Left ventricle myocardium inferior (tissue), 1 donor: ENCODE measurements around the gene GRK1. TPM values are rescaled to one million over a fixed set of nuclear protein-coding genes. Genes with fewer than 3 reads are reported as not detected.
A peak's percentile ranks its signal among the peaks of the same experiment; 100 is the strongest.

Experiments
- DNase-seq: peaks from one replicate; pipeline ENCODE4 v3.0.0-alpha.2; 2020
- H3K27ac ChIP-seq: fragments of 200-600 bp; replicated peaks from 2 replicates; pipeline ENCODE4 v1.8.0; 2021
- H3K27me3 ChIP-seq: fragments of 200-600 bp; 2 replicates; pipeline ENCODE4 v1.8.0; 2021; ENCODE audit warnings: low read depth
- H3K36me3 ChIP-seq: fragments of 200-600 bp; 2 replicates; pipeline ENCODE4 v1.8.0; 2021
- H3K4me1 ChIP-seq: fragments of 200-600 bp; 2 replicates; pipeline ENCODE4 v1.8.0; 2021
- H3K4me3 ChIP-seq: fragments of 200-600 bp; 2 replicates; pipeline ENCODE4 v1.8.0; 2021; ENCODE audit warnings: mild to moderate bottlenecking, moderate library complexity
- H3K9me3 ChIP-seq: fragments of 200-600 bp; replicated peaks from 2 replicates; pipeline ENCODE4 v1.8.0; 2021
- intact Hi-C: fragments of 100-400 bp; cut with micrococcal nuclease; formaldehyde crosslinking; loops from one replicate; pipeline ENCODE4 v1.11.0; 2022
- total RNA-seq: library from RNA; stranded (reverse); fragmentation: NEBNext Ultra II Directional; extraction: Animal tissue kit (Norgen Biotek cat#: 25700); gene quantifications from one replicate; pipeline ENCODE4 v1.2.1, GENCODE V29; 2021
- TF ChIP-seq, protein P1 (sequence below): fragments of 200-600 bp; IDR thresholded peaks from 2 replicates; pipeline ENCODE4 v1.8.0; 2021; ENCODE audit warnings: antibody characterized with exemption, mild to moderate bottlenecking, borderline replicate concordance
- donor health status: DM: no; HTN: yes; CAD: no; lungs with severe emphysema.

GRK1 gene
- total RNA-seq, 1 donor from 2014 or later, result 0.85 TPM

DNA sequence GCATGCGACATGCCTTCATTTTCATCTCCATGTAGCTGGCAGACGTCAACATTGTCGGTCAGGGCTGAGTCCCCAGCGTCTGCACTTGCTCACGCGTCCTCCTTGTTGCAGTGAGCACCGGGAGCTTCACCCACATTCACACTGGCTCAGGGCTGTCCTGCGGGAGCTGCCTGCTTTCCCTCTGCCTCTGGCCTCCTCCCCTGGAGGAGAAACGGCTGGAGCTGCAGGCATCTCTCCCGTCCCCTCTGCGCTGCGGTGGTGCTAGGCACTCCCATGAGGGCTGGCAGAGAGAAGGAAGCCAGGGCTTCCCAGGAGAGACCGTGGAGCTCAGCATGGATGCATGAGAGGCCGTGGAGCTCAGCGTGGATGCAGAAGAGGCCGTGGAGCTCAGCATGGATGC lies 73.6 kb downstream of the GRK1 start:
- no peaks in the 10 kb centered on the region for H3K36me3 ChIP-seq
- DNase-seq, result no peak

DNA sequence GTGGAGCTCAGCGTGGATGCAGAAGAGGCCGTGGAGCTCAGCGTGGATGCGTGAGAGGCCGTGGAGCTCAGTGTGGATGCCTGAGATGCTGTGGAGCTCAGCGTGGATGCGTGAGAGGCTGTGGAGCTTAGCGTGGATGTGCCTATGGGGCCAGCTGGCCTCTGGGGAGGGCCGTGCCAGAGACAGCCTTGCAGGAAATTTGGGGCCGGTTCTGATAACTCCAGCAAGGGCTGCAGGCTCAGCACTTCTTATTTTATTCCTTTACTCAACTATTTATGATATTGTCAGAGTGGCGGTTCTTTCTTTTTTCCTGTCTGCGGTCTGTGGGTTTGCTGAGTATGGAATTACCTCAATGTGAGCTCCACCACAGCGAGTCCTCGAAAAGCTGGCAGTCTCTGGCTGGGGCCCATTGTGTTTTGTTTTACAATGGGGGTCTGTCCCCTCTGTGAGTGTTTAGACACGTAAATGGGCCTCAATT lies 74.2 kb downstream of the GRK1 start:
- Histone ChIP-seq H3K4me1 (peaks cover 6% of the 10 kb centered on the region), H3K27me3 (peaks cover 59% of the 10 kb centered on the region), H3K4me3 (no peak overlapping the region), H3K27ac (no peak overlapping the region), H3K36me3 (no peaks in the 10 kb centered on the region), H3K9me3 (no peaks in the 10 kb centered on the region)
- TF ChIP-seq, protein P1, sequence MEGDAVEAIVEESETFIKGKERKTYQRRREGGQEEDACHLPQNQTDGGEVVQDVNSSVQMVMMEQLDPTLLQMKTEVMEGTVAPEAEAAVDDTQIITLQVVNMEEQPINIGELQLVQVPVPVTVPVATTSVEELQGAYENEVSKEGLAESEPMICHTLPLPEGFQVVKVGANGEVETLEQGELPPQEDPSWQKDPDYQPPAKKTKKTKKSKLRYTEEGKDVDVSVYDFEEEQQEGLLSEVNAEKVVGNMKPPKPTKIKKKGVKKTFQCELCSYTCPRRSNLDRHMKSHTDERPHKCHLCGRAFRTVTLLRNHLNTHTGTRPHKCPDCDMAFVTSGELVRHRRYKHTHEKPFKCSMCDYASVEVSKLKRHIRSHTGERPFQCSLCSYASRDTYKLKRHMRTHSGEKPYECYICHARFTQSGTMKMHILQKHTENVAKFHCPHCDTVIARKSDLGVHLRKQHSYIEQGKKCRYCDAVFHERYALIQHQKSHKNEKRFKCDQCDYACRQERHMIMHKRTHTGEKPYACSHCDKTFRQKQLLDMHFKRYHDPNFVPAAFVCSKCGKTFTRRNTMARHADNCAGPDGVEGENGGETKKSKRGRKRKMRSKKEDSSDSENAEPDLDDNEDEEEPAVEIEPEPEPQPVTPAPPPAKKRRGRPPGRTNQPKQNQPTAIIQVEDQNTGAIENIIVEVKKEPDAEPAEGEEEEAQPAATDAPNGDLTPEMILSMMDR, result no peak
- intact Hi-C loops, result no loop called here
- DNase-seq, result no peak

More for the DNA sequence above, 73.6 kb downstream of the GRK1 start:
- Histone ChIP-seq H3K4me1 (peaks cover 6% of the 10 kb centered on the region), H3K9me3 (no peaks in the 10 kb centered on the region), H3K4me3 (no peak overlapping the region), H3K27ac (no peak overlapping the region), H3K27me3 (peaks cover 59% of the 10 kb centered on the region)
- TF ChIP-seq, protein P1, result no peak
- intact Hi-C loops, result no loop called here

- no peak for DNase-seq
- no peak overlapping the region for H3K4me3 ChIP-seq
- TF ChIP-seq, protein P1, result peak; percentile 13
- H3K27ac ChIP-seq, result no peak overlapping the region
- intact Hi-C loops, result no loop called here
- no peaks in the 10 kb centered on the region for H3K9me3 ChIP-seq
- no peaks in the 10 kb centered on the region for H3K36me3 ChIP-seq
- peaks cover 59% of the 10 kb centered on the region for H3K27me3 ChIP-seq
- H3K4me1 ChIP-seq, result peaks cover 6% of the 10 kb centered on the region
Measured at GRCh38 chr13:113742000-113742441, 75.0 kb downstream of the GRK1 start.

- TF ChIP-seq, protein P1, result no peak
- peaks cover 6% of the 10 kb centered on the region for H3K4me1 ChIP-seq
- H3K27ac ChIP-seq, result no peak overlapping the region
- no peaks in the 10 kb centered on the region for H3K36me3 ChIP-seq
- no peak overlapping the region for H3K4me3 ChIP-seq
- H3K9me3 ChIP-seq, result no peaks in the 10 kb centered on the region
- no peak for DNase-seq
- intact Hi-C loops, result no loop called here
- H3K27me3 ChIP-seq, result peaks cover 57% of the 10 kb centered on the region
Measured at GRCh38 chr13:113742445-113743120, 75.6 kb downstream of the GRK1 start.

DNA sequence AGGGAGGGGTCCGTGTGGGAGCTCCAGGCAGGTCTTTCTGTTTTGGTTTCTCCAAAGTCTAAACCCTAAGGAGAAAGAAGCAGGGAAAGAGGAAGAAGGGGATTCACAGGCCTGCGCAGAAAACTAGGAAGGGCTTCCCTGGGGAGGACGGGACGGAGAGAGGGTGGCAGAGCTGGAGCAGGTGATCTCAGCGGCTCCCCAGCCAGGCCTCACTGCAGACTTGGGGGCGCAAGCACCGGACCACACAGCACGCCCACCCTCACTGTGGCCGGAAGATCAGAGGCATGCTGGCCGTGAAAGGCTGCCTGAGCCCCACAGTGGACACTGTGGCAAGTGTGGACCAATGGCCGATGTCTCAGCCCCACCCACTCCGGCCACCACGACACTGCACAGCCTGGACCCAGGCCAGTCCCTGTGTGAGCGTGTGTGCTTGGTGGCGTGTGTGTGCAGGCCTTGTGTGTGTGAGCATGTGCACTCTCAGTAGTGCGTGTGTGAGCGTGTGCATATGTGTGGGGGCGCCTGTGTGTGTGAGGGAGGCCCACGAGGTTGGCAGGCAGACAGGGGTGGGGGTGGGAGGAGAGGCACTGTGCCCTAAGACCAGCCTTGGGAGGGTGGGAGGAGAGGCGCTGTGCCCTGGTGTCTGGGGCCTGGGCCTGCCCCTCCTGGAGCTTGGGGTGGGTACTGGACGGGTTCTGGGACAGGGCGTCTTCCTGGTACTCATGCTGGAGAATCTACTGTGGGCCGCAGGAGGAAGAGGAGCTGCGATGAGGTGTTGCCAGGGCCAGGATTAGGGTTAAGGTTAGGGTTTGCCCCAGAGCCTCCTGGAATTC lies 76.6 kb downstream of the GRK1 start:
- H3K27me3 ChIP-seq, result peaks cover 47% of the 10 kb centered on the region
- H3K36me3 ChIP-seq, result no peaks in the 10 kb centered on the region
- TF ChIP-seq, protein P1, result no peak
- DNase-seq, result no peak
- H3K9me3 ChIP-seq, result no peaks in the 10 kb centered on the region
- no peak overlapping the region for H3K27ac ChIP-seq
- peaks cover 13% of the 10 kb centered on the region for H3K4me1 ChIP-seq
- intact Hi-C loops, result no loop called here
- no peak overlapping the region for H3K4me3 ChIP-seq
